Dermis microvascular lymphatic vessel endothelial cell (primary cell): ENCODE measurements around the gene SLC1A4. TPM values are rescaled to one million over a fixed set of nuclear protein-coding genes. Genes with fewer than 3 reads are reported as not detected.
"Not testable (repeated sequence)": the region's sequence is repeated elsewhere in the genome, so short reads cannot be mapped to it uniquely, and the experiment has no call there.

ENCODE experiments used
- DNase-seq, 2 donors: peaks; one replicate each; pipeline versions ENCODE4 v3.0.0 to v3.0.0-alpha.2; 2010; ENCODE audit warnings: low read depth in 2 of 2
- total RNA-seq: library from RNA; depleted of rRNA; stranded (reverse); fragments of >200 nt; gene quantifications from 2 replicates; pipeline ENCODE4 v1.2.1, GENCODE V29; 2014

SLC1A4 gene
- 16.3 and 16.6 TPM in 2 replicates for total RNA-seq

DNA sequence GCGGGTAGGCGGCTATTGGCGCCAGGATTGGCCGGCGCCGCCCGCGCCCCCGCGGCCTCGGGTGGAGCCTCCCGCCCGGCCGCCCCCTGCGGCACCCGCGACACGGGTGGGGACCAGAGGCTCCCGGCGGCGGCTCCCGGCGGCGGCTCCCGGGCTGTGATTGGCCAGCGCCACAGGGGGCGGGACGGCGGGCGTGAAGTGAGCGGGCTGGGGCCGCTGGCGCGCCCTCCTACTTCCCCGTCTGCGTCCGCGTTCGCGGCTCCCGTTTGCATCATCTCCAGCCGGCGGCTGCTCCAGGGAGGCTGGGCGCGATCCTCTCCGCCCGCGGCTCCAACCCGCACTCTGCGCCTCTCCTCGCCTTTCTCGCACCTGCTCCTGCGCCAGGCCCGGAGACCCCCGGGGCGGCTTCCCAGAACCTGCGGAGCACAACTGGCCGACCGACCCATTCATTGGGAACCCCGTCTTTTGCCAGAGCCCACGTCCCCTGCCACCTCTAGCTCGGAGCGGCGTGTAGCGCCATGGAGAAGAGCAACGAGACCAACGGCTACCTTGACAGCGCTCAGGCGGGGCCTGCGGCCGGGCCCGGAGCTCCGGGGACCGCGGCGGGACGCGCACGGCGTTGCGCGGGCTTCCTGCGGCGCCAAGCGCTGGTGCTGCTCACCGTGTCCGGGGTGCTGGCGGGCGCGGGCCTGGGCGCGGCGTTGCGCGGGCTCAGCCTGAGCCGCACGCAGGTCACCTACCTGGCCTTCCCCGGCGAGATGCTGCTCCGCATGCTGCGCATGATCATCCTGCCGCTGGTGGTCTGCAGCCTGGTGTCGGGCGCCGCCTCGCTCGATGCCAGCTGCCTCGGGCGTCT is at the start of gene SLC1A4:
SLC1A4 (plus strand) TSS at position 274 of the 856 bp plus-strand sequence; CDS start at position 519, 245 bp downstream.
- DNase-seq: peak; percentile 76 to 94

- DNase-seq: no peak
Observed at GRCh38 chr2:64941143-64941542, 48.1 kb upstream of the SLC1A4 start.

- no peak for DNase-seq
Observed at GRCh38 chr2:64941801-64942200, 47.4 kb upstream of the SLC1A4 start.

- DNase-seq: no peak
Observed at GRCh38 chr2:64942693-64943092, 46.5 kb upstream of the SLC1A4 start.

DNA sequence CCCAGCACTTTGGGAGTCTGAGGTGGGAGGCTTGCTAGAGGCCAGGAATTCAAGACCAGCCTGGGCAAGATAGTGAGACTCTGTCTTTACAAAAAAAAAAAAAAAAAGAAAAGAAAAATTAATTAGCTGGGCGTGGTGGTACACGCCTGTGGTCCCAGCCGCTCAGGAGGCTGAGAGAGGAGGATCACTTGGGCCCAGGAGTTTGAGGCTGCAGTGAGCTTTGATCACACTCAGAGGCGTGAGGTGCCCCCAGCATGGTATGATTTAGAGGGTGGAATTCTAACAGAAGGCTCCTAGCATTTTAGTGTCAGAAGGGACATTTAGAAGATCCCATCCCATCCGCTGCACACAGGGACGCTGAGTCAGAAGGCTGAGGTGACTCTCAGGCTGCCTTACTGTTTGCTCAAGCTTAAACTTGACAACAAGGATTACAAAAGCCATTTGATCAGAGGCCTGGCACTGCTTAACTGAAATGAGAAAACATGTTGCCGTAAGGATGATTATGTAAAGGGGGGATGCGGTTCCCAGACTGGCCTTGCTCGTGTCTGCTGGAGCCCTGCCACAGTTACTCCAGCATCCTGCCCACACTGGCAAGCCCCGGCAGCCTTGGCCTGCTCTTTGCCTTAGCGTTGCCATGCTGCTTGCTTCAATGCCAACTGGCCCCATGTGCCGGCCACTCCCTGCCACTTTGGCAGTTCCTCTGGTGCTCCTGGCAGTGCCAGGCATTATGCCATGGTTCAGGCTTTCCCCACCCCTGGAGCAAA is 45.6 kb upstream of the SLC1A4 start:
- no peak for DNase-seq

- no peak for DNase-seq
Observed at GRCh38 chr2:64944484-64944883, 44.7 kb upstream of the SLC1A4 start.

DNA sequence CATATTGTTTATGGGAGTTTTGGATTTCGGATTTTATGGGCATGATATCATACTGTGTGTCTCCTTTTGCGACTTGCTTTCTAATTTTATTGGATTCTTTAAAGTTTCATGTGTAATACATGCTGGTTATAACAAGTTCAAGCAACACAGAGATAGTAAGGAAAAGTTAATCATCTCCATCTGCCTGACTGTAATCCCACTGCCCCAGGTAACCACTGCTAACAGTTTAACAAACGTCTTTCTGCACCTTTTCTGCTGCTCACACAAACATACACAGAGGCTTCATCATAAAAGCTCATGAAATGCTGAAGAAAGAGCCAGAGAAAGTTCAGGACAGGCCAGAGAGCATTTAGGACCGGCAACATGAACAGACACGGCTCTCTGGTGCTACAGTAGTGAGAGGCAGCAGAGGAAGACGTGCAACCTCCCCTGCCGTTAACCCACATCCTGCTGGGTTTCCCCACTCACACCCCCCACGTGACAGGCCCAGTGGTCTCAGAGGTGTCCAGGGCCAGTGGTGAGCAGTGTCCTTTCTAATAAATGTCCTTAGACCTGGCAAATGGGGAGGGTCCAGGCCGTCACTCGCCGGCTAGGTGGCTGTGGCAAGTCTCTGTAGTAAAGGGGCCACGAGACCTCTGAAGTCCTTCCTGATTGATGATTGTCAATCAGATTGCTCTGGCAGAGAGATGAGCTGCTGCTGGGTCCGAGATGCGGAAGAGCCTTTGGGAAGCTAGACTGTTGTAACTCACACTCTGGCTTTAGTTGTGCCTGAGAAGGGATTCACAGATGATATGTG is 43.0 kb upstream of the SLC1A4 start:
- DNase-seq: peak in 1 of 2 donors; percentile 13

- no peak for DNase-seq
Observed at GRCh38 chr2:64946769-64947247, 42.4 kb upstream of the SLC1A4 start.

- DNase-seq: no peak
Observed at GRCh38 chr2:64947885-64948284, 41.3 kb upstream of the SLC1A4 start.

GRCh38 chr2:64950226-64951160 is 38.7 kb upstream of the SLC1A4 start:
- DNase-seq: no peak

- no peak for DNase-seq
Observed at GRCh38 chr2:64951306-64951953, 37.8 kb upstream of the SLC1A4 start.

DNA sequence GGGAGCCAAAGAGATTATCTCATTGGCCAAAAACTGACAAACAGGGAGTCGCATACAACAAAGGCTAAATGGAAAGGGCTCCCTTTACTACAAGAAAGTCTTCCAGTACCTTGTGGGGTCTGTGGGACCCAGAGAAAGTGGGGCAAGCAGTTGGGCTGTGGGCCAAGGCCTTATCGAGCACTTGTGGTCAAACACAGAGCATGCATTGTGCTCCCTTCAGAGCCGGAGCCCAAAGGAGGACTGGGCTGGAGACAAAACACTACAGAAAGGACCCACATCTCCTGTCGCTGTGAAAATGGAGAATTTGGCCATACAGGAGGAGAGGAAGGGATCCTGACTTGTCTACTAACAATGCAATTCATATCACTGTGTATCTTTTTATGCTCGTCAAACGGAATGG is 37.1 kb upstream of the SLC1A4 start:
- DNase-seq: no peak

DNA sequence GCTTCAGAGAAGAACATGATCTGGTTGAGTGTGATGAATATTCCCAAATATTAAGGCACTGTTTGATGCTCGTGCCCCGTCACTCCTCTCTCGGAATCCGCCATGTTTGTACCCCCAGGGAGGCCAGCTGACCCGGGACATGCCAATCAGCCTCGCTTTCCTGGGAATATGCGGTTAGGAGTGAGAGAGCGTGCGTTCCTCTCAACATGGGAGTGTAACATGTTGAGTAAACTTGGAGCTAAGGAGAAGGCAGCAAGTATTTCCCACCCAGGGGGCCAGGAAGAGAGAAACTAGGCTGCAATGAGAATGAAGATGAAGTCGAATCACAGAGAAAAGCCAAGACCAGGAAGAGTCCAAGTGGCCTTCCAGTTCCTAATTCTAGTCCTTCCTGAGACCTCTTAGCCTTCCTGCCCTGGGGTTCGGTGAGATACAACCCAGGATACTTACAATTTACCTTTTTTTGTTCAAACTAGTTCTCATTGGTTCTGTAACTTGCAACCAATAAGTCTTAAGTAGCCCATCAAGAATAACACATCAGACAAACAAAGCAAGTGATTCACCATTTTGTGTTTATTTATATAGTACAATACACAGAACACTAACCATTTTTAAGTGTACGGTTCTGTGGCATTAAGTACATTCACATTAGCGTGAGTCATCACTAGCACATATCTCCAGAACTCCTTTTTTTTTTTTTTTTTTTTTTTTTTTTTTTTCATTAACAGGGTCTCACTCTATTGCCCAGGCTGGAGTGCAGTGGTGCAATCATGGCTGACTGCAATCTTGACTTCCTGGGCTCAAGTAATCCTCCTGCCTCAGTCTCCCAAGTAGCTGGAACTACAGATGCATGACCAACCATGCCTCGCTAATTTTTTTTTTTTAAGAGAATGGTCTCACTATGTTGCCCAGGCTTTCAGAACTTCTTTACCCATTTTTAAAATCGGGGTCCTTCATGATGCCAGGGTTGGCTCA is 36.4 kb upstream of the SLC1A4 start:
- DNase-seq: peak in 1 of 2 donors; percentile 47

DNA sequence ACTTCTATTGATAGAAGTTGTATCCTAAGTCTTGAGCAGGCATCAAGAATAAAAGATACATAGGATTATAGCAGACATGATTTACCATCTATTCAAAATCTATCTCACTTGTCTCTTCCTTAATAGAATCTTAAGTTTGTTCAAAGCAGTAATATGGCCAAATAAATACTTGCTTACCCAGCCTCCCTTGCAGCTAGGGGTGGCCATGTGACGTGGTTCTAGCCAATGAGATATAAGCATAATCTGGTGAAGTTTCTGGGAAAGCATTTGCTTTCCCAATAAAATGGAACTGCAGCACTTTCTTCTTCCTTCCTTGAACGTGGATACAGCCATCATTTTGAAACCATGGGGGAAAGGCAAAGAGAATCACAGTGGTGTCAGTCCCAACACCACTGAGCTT is 33.7 kb upstream of the SLC1A4 start:
- no peak for DNase-seq

GRCh38 chr2:64957109-64957903 is 31.9 kb upstream of the SLC1A4 start:
- no peak for DNase-seq

DNA sequence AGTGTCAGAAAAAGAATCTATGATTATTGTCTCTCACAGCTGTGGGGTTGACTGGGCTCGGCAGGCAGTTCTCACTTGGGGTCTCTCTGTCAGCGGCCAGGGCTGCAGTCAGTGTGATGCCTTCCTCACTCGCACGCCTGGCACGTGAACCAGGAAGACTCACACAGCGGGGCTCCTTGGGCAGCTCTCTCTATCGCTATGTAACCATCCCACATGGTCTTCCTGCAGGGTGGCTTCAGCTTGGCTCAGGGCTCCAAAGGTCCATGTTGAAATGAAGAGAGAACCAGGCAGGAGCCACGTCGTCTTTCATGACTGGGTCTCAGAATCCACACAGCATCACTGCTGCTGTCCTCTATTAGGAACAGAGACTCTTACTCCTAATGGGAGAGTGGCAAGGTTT is 30.6 kb upstream of the SLC1A4 start:
- DNase-seq: no peak

DNA sequence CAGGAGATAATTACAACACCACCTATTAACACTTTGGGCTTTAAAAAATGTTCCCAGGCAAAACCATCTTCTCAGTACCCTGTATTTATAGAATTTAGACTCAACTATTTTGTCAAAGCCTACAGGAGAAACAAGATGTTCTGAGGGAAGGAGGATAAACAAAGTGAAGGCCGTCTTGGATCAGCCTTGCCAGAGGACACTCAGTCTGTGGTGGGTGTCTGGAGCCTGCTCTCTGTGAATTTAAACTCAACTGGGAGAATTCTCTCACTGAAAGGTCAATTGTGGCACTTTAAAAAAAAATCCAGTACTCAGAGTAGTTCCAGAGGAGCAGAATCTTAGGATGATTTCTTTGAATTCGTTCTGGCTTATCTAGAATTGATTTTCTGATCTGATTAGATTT is 28.4 kb upstream of the SLC1A4 start:
- DNase-seq: no peak

GRCh38 chr2:64963138-64963537 is 26.1 kb upstream of the SLC1A4 start:
- not testable (repeated sequence) for DNase-seq
